HEK293 (cell line): ENCODE data around the gene HMCN2.
A peak's percentile ranks its signal among the peaks of the same experiment; 100 is the strongest.

Experiments
- OSR2 ChIP-seq: fragments of 450-650 bp; formaldehyde crosslinking; IDR thresholded peaks from 2 replicates; pipeline ENCODE4 v1.5.1; 2016; ENCODE audit warnings: missing biosample characterization, missing genetic modification characterization
- TF ChIP-seq, protein P1 (sequence below): fragments of 450-650 bp; formaldehyde crosslinking; IDR thresholded peaks from 2 replicates; pipeline ENCODE4 v1.5.1; 2016; ENCODE audit warnings: missing biosample characterization, missing genetic modification characterization

DNA sequence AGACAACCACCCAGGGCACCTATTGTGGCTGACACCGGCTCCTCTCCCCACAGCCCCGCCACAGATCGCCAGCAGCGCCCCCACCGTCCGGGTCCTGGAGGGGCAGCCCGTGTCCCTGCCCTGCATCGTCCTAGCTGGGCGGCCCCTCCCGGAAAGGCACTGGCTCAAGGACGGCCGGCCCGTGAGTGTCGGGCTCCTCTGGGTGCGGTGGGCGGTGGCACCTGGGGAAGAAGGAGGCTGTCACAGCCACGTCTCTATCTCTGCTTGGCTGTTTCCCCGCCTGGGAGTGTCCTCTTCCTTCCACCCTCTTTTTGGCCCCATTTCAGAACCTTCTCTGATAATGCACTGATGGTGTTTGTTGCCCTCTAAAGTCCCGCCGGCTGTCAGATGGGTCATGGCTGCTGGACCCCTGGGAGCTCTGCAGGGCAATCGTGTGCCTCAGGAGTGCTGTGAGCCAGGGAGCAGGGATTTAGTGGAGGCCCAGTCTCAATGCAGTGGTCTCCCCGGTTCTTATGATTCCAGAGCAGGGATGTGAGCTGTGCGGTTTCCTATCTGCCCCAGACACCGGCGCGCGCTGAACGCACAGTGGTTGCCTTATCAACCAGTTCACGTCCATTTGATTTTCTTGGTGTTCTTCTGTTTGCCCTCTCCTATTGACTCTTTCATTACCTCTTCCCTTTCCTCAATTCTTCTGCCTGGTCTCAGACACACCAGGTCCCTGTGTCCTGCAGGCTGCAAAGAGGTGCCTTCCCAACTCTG is 55.3 kb downstream of the HMCN2 start:
- TF ChIP-seq, protein P1, sequence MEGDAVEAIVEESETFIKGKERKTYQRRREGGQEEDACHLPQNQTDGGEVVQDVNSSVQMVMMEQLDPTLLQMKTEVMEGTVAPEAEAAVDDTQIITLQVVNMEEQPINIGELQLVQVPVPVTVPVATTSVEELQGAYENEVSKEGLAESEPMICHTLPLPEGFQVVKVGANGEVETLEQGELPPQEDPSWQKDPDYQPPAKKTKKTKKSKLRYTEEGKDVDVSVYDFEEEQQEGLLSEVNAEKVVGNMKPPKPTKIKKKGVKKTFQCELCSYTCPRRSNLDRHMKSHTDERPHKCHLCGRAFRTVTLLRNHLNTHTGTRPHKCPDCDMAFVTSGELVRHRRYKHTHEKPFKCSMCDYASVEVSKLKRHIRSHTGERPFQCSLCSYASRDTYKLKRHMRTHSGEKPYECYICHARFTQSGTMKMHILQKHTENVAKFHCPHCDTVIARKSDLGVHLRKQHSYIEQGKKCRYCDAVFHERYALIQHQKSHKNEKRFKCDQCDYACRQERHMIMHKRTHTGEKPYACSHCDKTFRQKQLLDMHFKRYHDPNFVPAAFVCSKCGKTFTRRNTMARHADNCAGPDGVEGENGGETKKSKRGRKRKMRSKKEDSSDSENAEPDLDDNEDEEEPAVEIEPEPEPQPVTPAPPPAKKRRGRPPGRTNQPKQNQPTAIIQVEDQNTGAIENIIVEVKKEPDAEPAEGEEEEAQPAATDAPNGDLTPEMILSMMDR (tag by site-specific recombination), result peak; percentile 75; the same call in 1 of the 2 replicates
- no peak for TF ChIP-seq OSR2 (tag by site-specific recombination)
